PC-3 (cell line): Measurements from ENCODE around the gene KCNC4. TPM values are rescaled to one million over a fixed set of nuclear protein-coding genes. Genes with fewer than 3 reads are reported as not detected.
A peak's percentile ranks its signal among the peaks of the same experiment; 100 is the strongest.

Experiments
- ATAC-seq: fragments of 200-7000 bp; cut with Tn5 transposase; 2 replicates; pipeline ENCODE4 v1.9.1; 2020; ENCODE audit warnings: mild to moderate bottlenecking, moderate library complexity
- Bru-seq: library from RNA; stranded (reverse); fragments of 400-500 nt; gene quantifications from one replicate; lab custom pipeline; 2021; lab: Mats Ljungman, UMichigan
- BruChase-seq, 2 experiments: library from RNA; stranded (reverse); fragments of 400-500 nt; gene quantifications; one replicate each; lab custom pipeline; 2021; lab: Mats Ljungman, UMichigan
- BruUV-seq: library from RNA; stranded (reverse); fragments of 400-500 nt; replicated peaks from 2 replicates; lab custom pipeline; 2021; lab: Mats Ljungman, UMichigan
- CTCF ChIA-PET: fragments of 300-600 bp; sonication (Branson Sonifier 250); formaldehyde crosslinking; loops from one replicate; lab custom pipeline; 2022; ENCODE audit warnings: antibody characterized with exemption; lab: Charles Lee
- POLR2A ChIA-PET: fragments of 300-600 bp; sonication (Branson Sonifier 250); formaldehyde crosslinking; loops from one replicate; lab custom pipeline; 2022; ENCODE audit warnings: antibody characterized with exemption; ENCODE audit not compliant: unreplicated experiment; lab: Charles Lee
- DNase-seq: peaks from one replicate; pipeline ENCODE4 v3.0.0-alpha.2; 2015
- H2AFZ ChIP-seq: fragments of 300-600 bp; sonication (generic); 2 replicates; pipeline ENCODE4 v1.6.0; 2016; ENCODE audit warnings: antibody characterized with exemption, low read length
- H3F3A ChIP-seq: fragments of 300-600 bp; sonication (generic); one replicate; pipeline ENCODE4 v1.6.0; 2017; ENCODE audit warnings: antibody characterized with exemption, low read length, control low read depth, mild to moderate bottlenecking; ENCODE audit not compliant: unreplicated experiment
- H3K27ac ChIP-seq: fragments of 300-600 bp; sonication (generic); 2 replicates; pipeline ENCODE4 v1.5.1; 2016; ENCODE audit warnings: mild to moderate bottlenecking, low read length
- H3K27me3 ChIP-seq: fragments of 300-600 bp; sonication (generic); 2 replicates; pipeline ENCODE4 v1.6.1; 2016; ENCODE audit warnings: low read length, mixed read lengths
- H3K36me3 ChIP-seq: fragments of 300-600 bp; sonication (generic); 2 replicates; pipeline ENCODE4 v1.6.1; 2016; ENCODE audit warnings: low read depth, mixed run types, low read length, mixed read lengths
- H3K4me1 ChIP-seq: fragments of 300-600 bp; sonication (generic); 2 replicates; pipeline ENCODE4 v1.5.1; 2016; ENCODE audit warnings: low read length; ENCODE audit not compliant: insufficient read depth
- H3K4me2 ChIP-seq: fragments of 300-600 bp; sonication (generic); 2 replicates; pipeline ENCODE4 v1.6.0; 2016; ENCODE audit warnings: low read length
- H3K4me3 ChIP-seq: fragments of 300-600 bp; sonication (generic); 2 replicates; pipeline ENCODE4 v1.5.1; 2016; ENCODE audit warnings: mild to moderate bottlenecking, low read length, mixed read lengths
- H3K79me2 ChIP-seq: fragments of 300-600 bp; sonication (generic); 2 replicates; pipeline ENCODE4 v1.6.1; 2017; ENCODE audit warnings: low read length, mixed read lengths
- H3K9ac ChIP-seq: fragments of 300-600 bp; sonication (generic); 2 replicates; pipeline ENCODE4 v1.6.0; 2016; ENCODE audit warnings: mild to moderate bottlenecking, low read length
- H3K9me2 ChIP-seq: fragments of 300-600 bp; sonication (generic); replicated peaks from 2 replicates; pipeline ENCODE4 v1.6.1; 2016; ENCODE audit warnings: mixed run types, low read length, mixed read lengths
- H3K9me3 ChIP-seq: fragments of 300-600 bp; sonication (generic); 2 replicates; pipeline ENCODE4 v1.6.1; 2016; ENCODE audit warnings: low read length, mixed read lengths
- H4K20me1 ChIP-seq: fragments of 300-600 bp; sonication (generic); 2 replicates; pipeline ENCODE4 v1.6.1; 2016; ENCODE audit warnings: low read length, mixed read lengths
- CTCF ChIP-seq: fragments of 300-600 bp; sonication (generic); conservative IDR thresholded peaks from 2 replicates; pipeline ENCODE4 v1.5.1; 2017; ENCODE audit warnings: antibody characterized with exemption, low read depth, mild to moderate bottlenecking, low read length
- EZH2 ChIP-seq: fragments of 300-600 bp; sonication (generic); IDR thresholded peaks from one replicate; pipeline ENCODE4 v1.6.1; 2017; ENCODE audit warnings: antibody characterized with exemption, mild to moderate bottlenecking, low read length; ENCODE audit not compliant: unreplicated experiment
- EZH2phosphoT487 ChIP-seq: fragments of 300-600 bp; sonication (generic); IDR thresholded peaks from 2 replicates; pipeline ENCODE4 v1.6.1; 2018; ENCODE audit warnings: mild to moderate bottlenecking, antibody characterized with exemption, low read length, borderline replicate concordance
- intact Hi-C: fragments of 100-400 bp; cut with micrococcal nuclease; formaldehyde crosslinking; loops from 2 replicates; pipeline ENCODE4 v1.9.0; 2023
- long read RNA-seq: library from polyadenylated mRNA; unstranded; transcript quantifications from one replicate; pipeline ENCODE4 v2.0.0, GENCODE V29; 2021; ENCODE audit not compliant: unreplicated experiment
- total RNA-seq: library from RNA; depleted of rRNA; stranded (reverse); fragments of >200 nt; gene quantifications from 2 replicates; pipeline ENCODE4 v1.2.3, GENCODE V29; 2014; rRNA removed

Gene KCNC4
- total RNA-seq = 1.6 and 3.6 TPM in 2 replicates
- Bru-seq, nascent RNA = percentile 28 among the genes with signal in this experiment
- BruChase-seq, experiment 1, labeled RNA remaining after a 6-hour chase = percentile 39 among the genes with signal in this experiment
- percentile 30 among the genes with signal in this experiment for BruChase-seq, experiment 2, labeled RNA remaining after a 2-hour chase
- long read RNA-seq, partial matches to known transcripts = 0 of 3 reads
- long read RNA-seq, other reads (novel, unspliced or antisense) = 2 of 3 reads

DNA sequence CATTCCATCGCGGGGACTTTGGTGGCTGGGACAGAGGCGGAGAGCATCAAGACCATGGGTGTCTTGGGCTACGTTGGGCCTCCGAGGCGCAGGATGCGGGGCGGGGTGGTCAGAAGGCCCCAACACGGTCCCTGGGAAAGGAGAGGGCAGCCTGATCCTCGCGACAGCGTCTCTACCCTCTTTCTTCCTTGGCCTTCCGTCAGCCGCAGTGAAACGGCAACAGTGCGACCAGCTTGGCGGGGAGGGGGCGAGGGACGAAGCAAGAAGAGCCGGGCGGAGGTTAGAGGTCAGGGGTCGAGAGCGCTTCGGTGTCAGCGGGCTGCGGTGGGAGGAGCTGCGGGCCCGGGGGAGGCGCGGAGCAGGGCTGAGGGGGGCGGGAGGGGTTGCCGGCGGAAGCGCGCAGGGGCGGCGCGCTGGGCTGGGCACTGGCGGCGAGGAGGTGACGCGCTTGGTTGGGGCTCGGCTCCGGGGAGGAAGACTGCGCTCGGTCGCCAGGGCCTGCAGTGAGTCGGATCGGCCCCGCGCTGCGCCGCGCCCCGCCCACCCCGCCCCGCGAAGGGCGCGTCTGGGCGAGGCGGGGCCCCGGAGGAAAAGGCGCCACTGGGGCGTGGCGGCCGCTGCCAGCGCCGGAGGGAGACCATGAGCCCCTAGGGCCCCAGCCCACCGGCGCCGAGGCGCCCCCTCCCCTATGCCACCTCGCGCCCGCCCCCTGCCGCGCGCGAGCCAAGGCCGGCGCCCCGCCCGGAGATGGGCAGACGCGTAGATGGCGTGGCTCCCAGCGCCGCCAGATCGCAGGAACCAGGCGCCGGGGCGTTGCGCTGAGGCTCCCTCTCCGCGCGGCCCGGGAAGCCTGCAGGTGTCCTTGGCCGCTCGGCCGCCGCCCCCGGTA, at the start of gene KCNC4:
TSS of gene KCNC4 (plus strand) at position 600 of the 889 bp plus-strand sequence. CDS start 1,186 bp downstream, outside the sequence.
- ChIA-PET POLR2A (no interaction called here), CTCF (interaction anchor here (0.5 to 4.3 kb wide), 2 partner anchors 91 to 103 kb away, joined by 4 to 53 read pairs; no protein-coding TSS in a partner anchor)
- Histone ChIP-seq H3K27me3 (no peaks in the 10 kb centered on the region), H3K9me3 (no peaks in the 10 kb centered on the region), H3F3A (no peaks in the 10 kb centered on the region), H2AFZ (peak within 1 kb of the TSS; percentile 95), H3K9me2 (no peaks in the 10 kb centered on the region), H3K4me3 (peak within 1 kb of the TSS; percentile 83), H3K4me1 (peaks cover 30% of the 10 kb centered on the region; the same call in 1 of the 2 replicates), H4K20me1 (no peaks in the 10 kb centered on the region; the same call in 1 of the 2 replicates), H3K27ac (no peak within 1 kb of the TSS), H3K36me3 (no peaks in the 10 kb centered on the region), H3K4me2 (peak within 1 kb of the TSS; percentile 99), H3K79me2 (no peaks in the 10 kb centered on the region), H3K9ac (peak within 1 kb of the TSS; percentile 63)
- no peak for TF ChIP-seq EZH2phosphoT487
- intact Hi-C loops = no loop called here
- BruUV-seq = no TSS peak
- peak; percentile 78 for ATAC-seq
- DNase-seq = peak; percentile 79

- H3K9me2 ChIP-seq = no peaks in the 10 kb centered on the region
- H3K36me3 ChIP-seq = no peaks in the 10 kb centered on the region
- peaks cover 65% of the 10 kb centered on the region for H3K27me3 ChIP-seq
- no peak overlapping the region for H3K4me2 ChIP-seq
- no peaks in the 10 kb centered on the region for H3K4me1 ChIP-seq
- no peaks in the 10 kb centered on the region for H3F3A ChIP-seq
- ATAC-seq (no peak), DNase-seq (no peak)
- H4K20me1 ChIP-seq = no peaks in the 10 kb centered on the region
- no peaks in the 10 kb centered on the region for H3K79me2 ChIP-seq
- H3K9ac ChIP-seq = no peak overlapping the region
- no TSS peak for BruUV-seq
- TF ChIP-seq EZH2phosphoT487 = no peak
- TF ChIP-seq EZH2 = no peak
- no peak for TF ChIP-seq CTCF
- intact Hi-C loops = no loop called here
- H3K4me3 ChIP-seq = no peak overlapping the region
- H3K27ac ChIP-seq = no peak overlapping the region
- ChIA-PET CTCF (no interaction called here), POLR2A (no interaction called here)
- no peak overlapping the region for H2AFZ ChIP-seq
- no peaks in the 10 kb centered on the region for H3K9me3 ChIP-seq
Observed at GRCh38 chr1:110160538-110161100, 49.5 kb upstream of the KCNC4 start.

DNA sequence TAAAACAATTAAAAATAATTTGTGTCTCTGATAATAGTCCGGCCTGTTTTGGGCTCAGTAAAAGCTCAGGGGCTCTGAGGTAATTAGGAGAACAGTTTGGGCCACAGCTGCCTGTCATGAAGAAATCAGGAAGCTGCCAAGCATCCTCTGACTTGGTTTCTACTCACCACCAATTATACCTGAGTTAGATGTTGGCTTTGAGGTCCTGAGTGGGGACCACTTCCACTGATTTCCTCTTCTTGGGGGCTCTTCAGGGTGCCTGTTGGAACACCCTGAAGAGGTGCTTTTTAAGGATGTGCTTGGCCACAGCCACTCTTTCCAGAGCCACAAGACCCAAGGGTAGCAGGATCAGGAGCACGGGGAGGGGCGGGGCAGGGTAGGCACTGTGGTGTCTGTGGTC, 48.9 kb upstream of the KCNC4 start:
- Histone ChIP-seq H2AFZ (no peak overlapping the region), H3K9ac (no peak overlapping the region), H3F3A (no peaks in the 10 kb centered on the region), H3K79me2 (no peaks in the 10 kb centered on the region), H3K4me1 (no peaks in the 10 kb centered on the region), H3K9me2 (no peaks in the 10 kb centered on the region), H3K36me3 (no peaks in the 10 kb centered on the region), H3K27me3 (peaks cover 70% of the 10 kb centered on the region), H3K27ac (no peak overlapping the region), H4K20me1 (no peaks in the 10 kb centered on the region), H3K4me3 (no peak overlapping the region), H3K9me3 (no peaks in the 10 kb centered on the region), H3K4me2 (no peak overlapping the region)
- ATAC-seq (no peak), DNase-seq (no peak)
- intact Hi-C loops = no loop called here
- ChIA-PET CTCF (no interaction called here), POLR2A (no interaction called here)
- no peak for TF ChIP-seq CTCF
- TF ChIP-seq EZH2 = no peak
- no TSS peak for BruUV-seq
